Subcutaneous abdominal adipose tissue (tissue), 5 donors: ENCODE measurements around the gene EFCAB6.

Experiments
- H3K27ac ChIP-seq: one replicate; pipeline ENCODE4 v1.7.0; 2013; ENCODE audit warnings: low read depth, mild to moderate bottlenecking, inconsistent platforms, low read length, moderate library complexity
- H3K27me3 ChIP-seq, 5 donors: one replicate each; pipeline ENCODE4 v1.7.0; 2013; ENCODE audit warnings: low read length in 5 of 5, inconsistent platforms in 1 of 5; ENCODE audit not compliant: control insufficient read depth in 5 of 5, insufficient read depth in 4 of 5
- H3K36me3 ChIP-seq, 5 donors: one replicate each; pipeline ENCODE4 v1.7.0; 2013; ENCODE audit warnings: low read length in 5 of 5; ENCODE audit not compliant: control insufficient read depth in 5 of 5, insufficient read depth in 5 of 5
- H3K4me1 ChIP-seq, 5 donors: one replicate each; pipeline ENCODE4 v1.7.0; 2013; ENCODE audit warnings: low read length in 5 of 5, mild to moderate bottlenecking in 3 of 5, moderate library complexity in 1 of 5; ENCODE audit not compliant: control insufficient read depth in 5 of 5, insufficient read depth in 5 of 5
- H3K4me3 ChIP-seq, 5 donors: one replicate each; pipeline ENCODE4 v1.7.0; 2013; ENCODE audit warnings: low read length in 5 of 5, low read depth in 1 of 5
- H3K9ac ChIP-seq, 5 donors: one replicate each; pipeline ENCODE4 v1.7.0; 2013; ENCODE audit warnings: low read length in 5 of 5, mild to moderate bottlenecking in 4 of 5, moderate library complexity in 3 of 5
- H3K9me3 ChIP-seq, 5 donors: one replicate each; pipeline ENCODE4 v1.7.0; 2013; ENCODE audit warnings: low read length in 5 of 5; ENCODE audit not compliant: control insufficient read depth in 5 of 5
- donor health status: healthy.
- donor health status: healthy.
- donor health status: healthy.
- donor health status: healthy.
- donor health status: healthy.

The EFCAB6 gene

DNA sequence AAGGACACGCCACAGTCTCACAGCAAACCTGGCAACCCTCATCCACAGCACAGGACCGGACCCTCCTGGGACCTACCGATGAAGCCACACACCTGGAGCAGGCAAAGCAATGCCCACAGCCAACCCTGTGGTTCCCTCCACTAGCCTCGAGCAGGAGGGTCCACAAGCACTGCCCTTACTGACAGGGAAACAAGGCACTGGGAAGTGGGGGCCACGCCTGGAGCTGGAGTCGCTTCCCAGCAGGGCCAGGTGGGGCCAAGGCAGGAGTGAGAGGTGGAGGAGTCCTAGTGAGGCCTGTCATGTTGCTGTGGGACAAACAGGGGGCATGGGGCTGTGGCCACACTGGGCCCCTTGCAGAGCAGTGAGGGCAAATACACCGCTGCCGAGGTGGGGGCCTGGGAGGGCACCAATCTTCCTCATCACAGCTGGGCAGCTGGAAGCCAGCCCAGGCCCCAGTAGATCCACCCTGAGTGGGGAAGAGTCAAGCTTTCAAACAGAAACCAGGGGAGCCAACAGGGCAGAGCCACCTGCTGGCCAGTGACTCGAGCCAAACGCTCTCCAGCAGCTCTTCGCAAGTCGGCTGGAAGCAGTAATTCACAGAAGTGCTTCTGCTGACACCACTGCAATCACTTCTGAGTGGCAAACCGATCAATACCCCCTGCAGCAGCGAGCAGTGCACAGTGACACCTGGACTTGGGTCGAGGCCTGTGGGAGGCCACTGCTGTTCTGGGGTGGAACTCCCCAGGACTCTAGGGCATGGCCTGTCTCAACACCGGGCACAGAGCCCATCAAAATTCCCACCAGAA lies 36.5 kb upstream of the EFCAB6 start:
- no peak overlapping the region for H3K4me3 ChIP-seq
- H3K4me1 ChIP-seq: peaks cover 0 to 3% (median 0%) of the 10 kb centered on the region in 5 donors
- no peaks in the 10 kb centered on the region for H3K36me3 ChIP-seq
- H3K9me3 ChIP-seq: no peaks in the 10 kb centered on the region
- peaks cover 8 to 35% (median 12%) of the 10 kb centered on the region in 5 donors for H3K27me3 ChIP-seq
- no peak overlapping the region for H3K9ac ChIP-seq
- no peak overlapping the region for H3K27ac ChIP-seq

DNA sequence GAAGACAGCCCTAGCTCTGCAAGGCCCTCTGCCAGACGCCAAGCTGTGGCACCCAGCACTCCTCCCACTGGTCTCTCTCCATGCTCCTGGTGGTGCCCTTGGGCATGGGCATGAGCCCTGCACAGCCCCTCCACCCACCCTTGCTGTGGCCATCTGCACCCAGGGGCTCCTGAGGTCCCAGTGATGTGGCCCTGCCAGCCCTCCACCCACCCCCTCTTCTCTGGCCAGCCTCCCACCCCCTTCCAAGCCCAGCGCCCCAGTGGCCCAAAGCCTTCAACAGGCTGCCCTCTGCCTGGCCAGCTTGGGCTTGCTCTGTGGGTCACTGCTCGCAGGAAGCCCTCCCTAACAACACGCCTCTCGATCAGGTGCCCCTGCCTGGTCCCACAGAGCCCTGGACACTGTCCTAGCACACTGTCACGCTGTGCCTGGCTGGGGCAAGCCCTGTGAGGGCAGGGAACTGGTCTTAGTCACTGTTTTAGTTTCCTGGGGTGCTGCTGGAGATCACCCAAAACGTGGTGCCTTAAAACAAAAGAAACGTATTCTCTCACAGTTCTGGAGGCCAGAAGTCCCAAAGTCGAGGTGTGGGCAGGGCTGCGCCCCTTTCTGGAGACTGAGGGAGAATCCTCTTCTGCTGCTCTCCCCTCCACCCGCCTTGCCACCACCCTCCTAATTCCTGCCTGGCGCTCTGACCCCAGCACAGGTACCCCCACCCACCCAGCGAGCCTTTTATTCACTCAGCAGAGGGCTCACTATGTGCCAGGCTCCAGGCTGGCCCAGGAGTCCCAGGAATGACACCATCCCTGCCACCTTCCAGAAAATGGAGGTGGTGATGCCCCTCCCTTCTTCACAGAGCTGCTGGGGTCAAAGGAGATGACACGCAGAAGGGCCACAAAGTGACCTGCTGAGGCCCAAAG lies 35.5 kb upstream of the EFCAB6 start:
- Histone ChIP-seq H3K36me3 (no peaks in the 10 kb centered on the region), H3K9me3 (no peaks in the 10 kb centered on the region), H3K9ac (no peak overlapping the region), H3K27ac (no peak overlapping the region), H3K27me3 (peaks cover 8 to 34% (median 11%) of the 10 kb centered on the region in 5 donors), H3K4me1 (no peaks in the 10 kb centered on the region), H3K4me3 (no peak overlapping the region)

DNA sequence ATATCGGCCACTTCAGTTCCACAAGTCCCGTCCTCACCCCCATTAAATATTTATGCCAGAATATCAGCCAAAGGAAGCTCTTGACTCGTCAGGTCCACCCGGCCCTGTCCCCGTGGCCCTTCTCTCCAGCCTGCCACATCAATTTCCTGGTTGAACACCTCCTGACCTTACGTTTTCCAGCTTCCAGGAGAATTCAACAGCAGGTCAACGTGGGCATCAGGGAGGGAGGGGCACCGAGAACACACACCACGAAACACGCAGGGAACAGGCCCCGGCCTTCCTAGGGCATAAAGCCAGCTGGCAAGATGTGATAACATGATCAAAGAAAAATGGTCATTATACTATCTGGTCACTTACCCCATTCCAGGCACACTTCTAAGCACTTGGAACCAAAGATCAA lies 34.9 kb upstream of the EFCAB6 start:
- Histone ChIP-seq H3K27me3 (peaks cover 8 to 30% (median 11%) of the 10 kb centered on the region in 5 donors), H3K9me3 (no peaks in the 10 kb centered on the region), H3K4me1 (no peaks in the 10 kb centered on the region), H3K27ac (no peak overlapping the region), H3K36me3 (no peaks in the 10 kb centered on the region), H3K9ac (no peak overlapping the region), H3K4me3 (no peak overlapping the region)

DNA sequence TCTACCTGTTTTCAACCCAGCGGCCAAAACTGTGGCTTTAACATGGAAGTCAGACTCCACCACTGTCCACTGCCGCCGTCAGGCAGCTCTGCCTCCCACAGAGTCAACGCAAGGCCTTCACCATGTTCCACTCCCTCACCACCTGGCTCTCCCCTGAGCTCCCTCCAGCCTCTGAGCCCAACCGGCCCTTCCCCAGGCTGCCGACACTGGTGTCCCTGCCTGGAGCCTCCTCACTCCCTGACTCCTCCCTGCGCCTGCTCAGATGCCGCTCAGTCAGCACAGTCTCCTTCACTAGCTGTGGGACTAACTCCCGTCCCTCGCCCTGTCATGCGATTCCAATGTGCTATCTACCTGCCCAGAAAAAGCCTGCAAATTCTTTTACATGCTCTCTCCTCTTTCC lies 33.9 kb upstream of the EFCAB6 start:
- Histone ChIP-seq H3K9ac (no peak overlapping the region), H3K9me3 (no peaks in the 10 kb centered on the region), H3K4me3 (no peak overlapping the region), H3K4me1 (no peaks in the 10 kb centered on the region), H3K27me3 (peaks cover 0 to 21% (median 11%) of the 10 kb centered on the region in 5 donors), H3K36me3 (no peaks in the 10 kb centered on the region), H3K27ac (no peak overlapping the region)

DNA sequence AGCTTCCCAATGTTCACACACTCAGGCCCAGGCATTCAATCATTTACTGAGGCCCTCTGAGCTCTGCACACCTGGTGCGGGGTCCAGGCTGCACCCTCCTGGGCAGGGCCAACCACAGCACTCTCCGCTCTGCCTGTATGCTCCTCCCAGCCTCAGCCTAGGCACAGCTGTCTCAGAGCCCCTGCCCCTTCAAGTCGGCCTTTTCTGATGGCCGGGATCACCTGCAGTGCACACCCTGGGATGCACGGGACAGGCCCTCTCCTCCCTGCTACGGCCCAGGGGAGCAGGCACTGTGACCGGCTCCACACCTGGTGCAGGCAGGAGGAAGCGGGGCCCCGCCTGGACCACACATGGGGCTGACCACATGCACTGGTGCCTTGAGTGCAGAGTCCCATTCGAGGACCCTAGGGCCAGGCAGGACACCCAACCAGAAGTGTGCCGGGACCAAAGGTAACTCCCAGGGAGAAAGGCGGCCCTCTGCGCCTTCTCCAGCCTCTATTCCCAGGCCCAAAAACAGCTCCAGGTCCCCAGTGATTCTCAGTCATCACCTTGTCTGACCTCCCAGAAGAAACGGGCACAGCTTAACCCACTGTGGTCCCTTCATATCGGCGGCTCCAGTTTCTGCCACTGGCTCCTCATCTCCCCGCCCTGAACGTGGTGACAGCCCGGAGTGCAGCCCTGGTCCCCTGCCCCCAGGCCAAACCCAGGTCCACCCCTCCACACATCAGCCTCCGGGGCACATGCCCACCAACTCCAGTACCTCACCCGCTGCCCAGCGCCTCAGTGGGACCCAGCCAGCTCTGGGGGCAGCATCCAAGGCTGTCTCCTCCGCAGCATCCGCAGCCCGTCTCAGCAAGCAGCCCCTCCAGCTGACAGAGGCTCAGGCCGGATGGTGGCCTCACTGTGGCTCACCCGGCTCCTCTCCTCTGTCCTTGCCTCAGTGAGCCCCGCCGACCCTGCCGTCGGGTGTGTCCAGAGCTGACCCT lies 32.7 kb upstream of the EFCAB6 start:
- Histone ChIP-seq H3K27me3 (peaks cover 0 to 19% (median 7%) of the 10 kb centered on the region in 5 donors), H3K9ac (no peak overlapping the region), H3K4me3 (no peak overlapping the region), H3K4me1 (no peaks in the 10 kb centered on the region), H3K9me3 (no peaks in the 10 kb centered on the region), H3K27ac (no peak overlapping the region), H3K36me3 (no peaks in the 10 kb centered on the region)

DNA sequence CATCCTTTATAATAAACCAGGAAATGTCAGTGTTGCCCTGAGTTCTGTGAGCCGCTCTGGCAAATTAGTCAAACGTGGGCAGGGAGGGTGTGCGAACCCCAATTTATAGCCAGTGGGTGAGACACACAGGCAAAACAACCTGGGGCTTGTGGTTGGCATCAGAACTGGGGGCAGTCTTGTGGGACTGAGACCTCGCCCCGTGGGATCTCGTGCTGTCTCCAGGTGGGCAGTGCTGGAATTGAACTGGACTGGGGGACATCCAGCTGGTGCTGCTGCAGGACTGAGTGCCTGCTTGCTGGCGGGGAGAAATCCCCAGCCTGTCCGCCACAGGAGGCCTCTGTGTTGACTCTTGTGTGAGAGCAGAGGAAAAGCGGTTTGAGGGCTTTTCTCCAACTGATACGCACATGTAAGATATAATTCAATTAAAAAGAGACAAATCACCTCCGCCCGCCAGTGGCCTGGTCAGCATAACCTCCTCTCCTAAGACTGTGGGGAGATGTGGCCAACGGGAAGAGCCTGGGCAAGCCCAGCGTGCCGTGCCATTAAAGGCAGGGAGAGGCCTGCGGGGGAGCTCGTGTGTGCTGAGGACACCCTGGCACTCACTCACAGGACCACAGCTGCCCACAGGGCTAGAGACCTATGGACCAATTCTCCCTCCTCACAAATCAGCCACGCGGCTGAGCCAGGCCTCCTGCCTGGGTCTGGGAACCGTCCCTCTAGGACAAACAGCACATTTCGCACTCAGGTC lies 31.9 kb upstream of the EFCAB6 start:
- no peaks in the 10 kb centered on the region for H3K36me3 ChIP-seq
- H3K4me1 ChIP-seq: no peaks in the 10 kb centered on the region
- no peak overlapping the region for H3K27ac ChIP-seq
- no peaks in the 10 kb centered on the region for H3K9me3 ChIP-seq
- no peak overlapping the region for H3K9ac ChIP-seq
- H3K27me3 ChIP-seq: peaks cover 0 to 18% (median 7%) of the 10 kb centered on the region in 5 donors
- no peak overlapping the region for H3K4me3 ChIP-seq

DNA sequence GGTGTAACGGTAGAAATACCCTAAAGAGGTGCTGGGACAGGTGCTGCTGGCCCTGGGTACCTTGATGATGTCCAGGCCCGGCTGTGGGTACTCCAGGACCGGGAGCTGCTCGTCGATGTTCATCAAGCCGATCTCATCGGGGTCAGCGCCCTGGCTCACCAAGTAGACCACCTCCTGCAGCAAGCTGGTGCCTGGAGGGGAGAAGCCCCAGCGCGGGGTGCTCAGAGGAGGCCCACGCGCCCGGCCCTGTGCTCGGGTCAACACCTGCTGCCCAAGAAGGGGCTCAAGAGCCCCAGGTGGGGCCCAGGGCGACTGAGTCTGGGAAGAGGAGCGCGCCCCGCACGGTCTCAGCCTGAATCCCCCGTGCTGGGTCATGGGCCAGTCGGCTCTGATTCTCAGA lies 29.6 kb upstream of the EFCAB6 start:
- Histone ChIP-seq H3K9ac (no peak overlapping the region), H3K9me3 (no peaks in the 10 kb centered on the region), H3K4me1 (no peaks in the 10 kb centered on the region), H3K27ac (no peak overlapping the region), H3K36me3 (no peaks in the 10 kb centered on the region), H3K27me3 (peaks cover 0 to 16% (median 7%) of the 10 kb centered on the region in 5 donors), H3K4me3 (no peak overlapping the region)

DNA sequence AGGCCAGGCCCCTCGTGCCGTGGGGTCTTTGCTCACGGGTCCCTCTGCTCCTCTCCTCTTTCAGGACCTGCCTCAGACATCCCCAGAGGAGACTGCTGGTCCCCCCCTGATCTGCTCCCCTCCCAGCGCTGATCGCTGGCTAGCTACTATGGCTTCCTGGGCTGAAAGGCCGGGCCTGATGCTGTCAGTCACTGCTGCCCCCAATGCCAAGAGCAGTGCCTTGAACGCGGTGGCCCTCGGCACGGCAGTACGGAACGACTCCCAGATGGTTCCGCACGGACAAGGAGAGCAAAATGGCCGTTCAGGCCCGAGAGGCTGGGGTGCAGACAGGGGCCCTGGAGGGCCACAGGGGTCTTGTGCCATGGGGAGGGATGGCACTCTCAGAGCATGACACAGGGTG lies 28.7 kb upstream of the EFCAB6 start:
- H3K36me3 ChIP-seq: no peaks in the 10 kb centered on the region
- H3K4me1 ChIP-seq: no peaks in the 10 kb centered on the region
- no peak overlapping the region for H3K9ac ChIP-seq
- H3K27me3 ChIP-seq: peaks cover under 1 to 12% (median 7%) of the 10 kb centered on the region in 5 donors
- no peak overlapping the region for H3K4me3 ChIP-seq
- no peak overlapping the region for H3K27ac ChIP-seq
- no peaks in the 10 kb centered on the region for H3K9me3 ChIP-seq

DNA sequence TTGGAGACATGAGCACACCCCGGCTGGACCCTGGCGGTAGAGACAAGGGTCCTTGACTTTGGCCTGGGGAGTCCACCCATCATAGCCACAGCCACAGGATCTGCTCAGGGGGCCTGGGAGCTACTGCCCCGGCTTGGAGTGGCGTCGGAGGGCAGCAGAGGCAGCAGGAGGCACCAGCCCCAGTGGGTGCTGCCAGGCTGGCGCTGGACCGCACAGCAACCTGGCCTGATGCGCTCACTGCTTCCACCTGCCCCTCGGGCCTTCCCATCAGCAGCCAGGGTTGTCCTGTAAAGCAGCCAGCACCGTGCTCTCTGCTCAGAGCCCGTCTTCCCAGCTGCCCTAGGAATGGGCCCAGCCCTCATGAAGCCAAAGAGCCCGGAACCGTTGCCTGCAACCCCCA lies 28.3 kb upstream of the EFCAB6 start:
- Histone ChIP-seq H3K36me3 (no peaks in the 10 kb centered on the region), H3K4me3 (no peak overlapping the region)

More for the DNA sequence above, 28.3 kb upstream of the EFCAB6 start:
- peaks cover 3 to 13% (median 5%) of the 10 kb centered on the region in 5 donors for H3K27me3 ChIP-seq
- H3K4me1 ChIP-seq: no peaks in the 10 kb centered on the region
- H3K9me3 ChIP-seq: no peaks in the 10 kb centered on the region
- H3K27ac ChIP-seq: no peak overlapping the region
- H3K9ac ChIP-seq: no peak overlapping the region
